HEK293 (cell line): ENCODE measurements around the gene ACMSD.

ENCODE experiments used
- ZBTB7A ChIP-seq: fragments of 450-650 bp; formaldehyde crosslinking; IDR thresholded peaks from 2 replicates; pipeline ENCODE4 v1.5.1; 2016; ENCODE audit warnings: low read depth, missing biosample characterization, missing genetic modification characterization
- ZNF514 ChIP-seq: fragments of 450-650 bp; formaldehyde crosslinking; IDR thresholded peaks from 2 replicates; pipeline ENCODE4 v1.5.1; 2016; ENCODE audit warnings: missing biosample characterization, missing genetic modification characterization

DNA sequence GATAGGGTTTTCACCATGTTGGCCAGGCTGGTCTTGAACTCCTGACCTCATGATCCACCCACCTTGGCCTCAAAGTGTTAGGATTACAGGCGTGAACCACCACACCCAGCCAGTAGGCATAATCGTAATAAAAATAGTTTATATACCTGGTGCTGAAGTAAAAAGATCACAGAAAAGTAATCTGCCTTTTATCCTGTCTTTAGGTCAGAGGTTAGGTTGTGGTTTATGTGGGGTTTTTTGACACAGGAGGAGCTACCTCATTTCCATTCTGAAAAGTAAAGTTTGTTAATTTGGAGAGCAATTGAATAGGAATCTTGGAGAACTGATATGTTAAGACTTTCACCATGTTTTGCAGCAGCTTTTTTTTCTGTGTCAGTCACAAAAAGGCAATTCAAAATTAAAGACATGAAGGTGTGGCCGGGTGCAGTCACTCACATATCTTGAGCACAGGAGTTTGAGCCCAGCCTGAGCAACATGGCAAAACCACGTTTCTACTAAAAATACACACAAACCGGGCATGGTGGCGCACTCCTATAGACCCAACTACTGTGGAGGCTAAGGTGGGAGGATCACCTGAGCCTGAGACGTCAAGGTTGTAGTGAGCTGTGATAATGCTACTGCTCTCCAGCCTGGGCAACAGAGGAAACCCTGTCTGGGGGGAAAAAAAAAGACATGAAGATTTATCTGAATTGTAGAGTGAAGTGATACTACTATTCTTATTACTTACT lies 111.7 kb downstream of the ACMSD start:
- TF ChIP-seq ZBTB7A (tag by site-specific recombination) (no peak), ZNF514 (tag by site-specific recombination) (no peak)
